ENCODE data around the gene RPL3.

DNA sequence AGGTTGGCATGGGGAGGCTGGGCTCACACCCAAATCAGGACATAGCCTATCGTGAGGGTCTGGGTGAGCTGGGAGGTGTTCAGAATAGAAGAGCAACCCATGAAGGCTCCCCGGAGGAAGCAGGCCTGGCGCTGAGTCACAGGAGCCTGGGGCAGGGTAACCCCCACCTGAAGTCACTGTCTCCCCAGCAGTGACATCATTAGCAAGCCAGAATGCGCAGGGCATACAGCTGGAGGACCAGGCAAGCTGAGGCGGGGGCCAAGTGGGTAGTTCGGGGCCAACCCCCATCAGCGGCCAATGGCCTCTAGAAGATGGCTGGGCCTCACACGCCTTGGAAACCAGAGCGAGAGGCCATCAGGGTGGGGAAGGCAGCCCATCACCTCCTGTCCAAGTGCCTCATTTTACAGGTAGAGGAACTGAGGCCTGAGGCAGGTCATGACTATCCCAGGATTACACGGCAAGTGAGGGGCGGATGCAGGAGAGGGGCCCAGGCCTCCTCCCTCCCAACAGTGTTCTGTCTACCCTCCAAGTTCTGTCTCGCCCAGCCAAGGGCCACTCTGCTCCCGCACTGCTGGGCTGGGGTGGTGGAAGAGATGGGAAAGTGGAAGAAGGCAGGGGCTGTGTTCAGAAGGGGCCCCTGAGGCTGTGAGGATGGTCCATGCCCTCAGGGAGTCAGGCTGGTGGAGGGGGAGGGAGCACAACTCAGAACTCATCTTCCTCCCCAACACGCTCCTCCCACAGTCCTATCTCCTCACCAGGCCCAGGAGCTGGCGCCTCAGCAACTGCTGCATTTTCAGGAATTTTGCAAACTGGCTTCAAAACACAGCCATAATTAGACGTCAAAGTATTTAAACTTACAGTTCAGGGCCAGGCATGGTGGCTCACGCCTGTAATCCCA, 24.6 kb downstream of the RPL3 start:
- TF ChIP-seq CTCF (IDR thresholded peaks at IDR 0.05; ENCODE audit: low read depth, low read length, poor library complexity, severe bottlenecking), result no peak
- TF ChIP-seq EZH2phosphoT487 (IDR thresholded peaks at IDR 0.05; ENCODE audit: borderline replicate concordance, low read length), result no peak

Measured in DOHH2 (cell line).